Mammary epithelial cell (primary cell): ENCODE measurements around the gene ZKSCAN3.

Experiments used
- EZH2 ChIP-seq: IDR thresholded peaks from 2 replicates; pipeline ENCODE4 v1.6.1; 2012; ENCODE audit warnings: low read length, inconsistent platforms, borderline replicate concordance
- TF ChIP-seq, protein P1 (sequence below), 2 donors: IDR thresholded peaks in 1 of 2; conservative IDR thresholded peaks in 1 of 2; 2 replicates each; pipeline ENCODE4 v1.5.1; 2011 to 2012; ENCODE audit warnings: inconsistent platforms in 2 of 2, low read length in 2 of 2, mild to moderate bottlenecking in 2 of 2, control low read depth in 1 of 2, low read depth in 1 of 2; ENCODE audit not compliant: insufficient read depth in 1 of 2; ENCODE audit errors: extremely low read depth in 1 of 2

GRCh38 chr6:28333599-28334018, 16.1 kb upstream of the ZKSCAN3 start:
- TF ChIP-seq, protein P1, sequence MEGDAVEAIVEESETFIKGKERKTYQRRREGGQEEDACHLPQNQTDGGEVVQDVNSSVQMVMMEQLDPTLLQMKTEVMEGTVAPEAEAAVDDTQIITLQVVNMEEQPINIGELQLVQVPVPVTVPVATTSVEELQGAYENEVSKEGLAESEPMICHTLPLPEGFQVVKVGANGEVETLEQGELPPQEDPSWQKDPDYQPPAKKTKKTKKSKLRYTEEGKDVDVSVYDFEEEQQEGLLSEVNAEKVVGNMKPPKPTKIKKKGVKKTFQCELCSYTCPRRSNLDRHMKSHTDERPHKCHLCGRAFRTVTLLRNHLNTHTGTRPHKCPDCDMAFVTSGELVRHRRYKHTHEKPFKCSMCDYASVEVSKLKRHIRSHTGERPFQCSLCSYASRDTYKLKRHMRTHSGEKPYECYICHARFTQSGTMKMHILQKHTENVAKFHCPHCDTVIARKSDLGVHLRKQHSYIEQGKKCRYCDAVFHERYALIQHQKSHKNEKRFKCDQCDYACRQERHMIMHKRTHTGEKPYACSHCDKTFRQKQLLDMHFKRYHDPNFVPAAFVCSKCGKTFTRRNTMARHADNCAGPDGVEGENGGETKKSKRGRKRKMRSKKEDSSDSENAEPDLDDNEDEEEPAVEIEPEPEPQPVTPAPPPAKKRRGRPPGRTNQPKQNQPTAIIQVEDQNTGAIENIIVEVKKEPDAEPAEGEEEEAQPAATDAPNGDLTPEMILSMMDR (conservative IDR thresholded peaks at IDR 0.05 in 1 of 2, IDR thresholded peaks at IDR 0.05 in 1 of 2; ENCODE audit: extremely low read depth in 1 of 2, insufficient read depth in 1 of 2, low read depth in 1 of 2, low read length in 2 of 2) = no peak
- no peak for TF ChIP-seq EZH2
